K562 (cell line): Measurements from ENCODE around the gene TRMT1.

Source experiments
- ARID2 ChIP-seq: fragments of 450-650 bp; IDR thresholded peaks from 2 replicates; pipeline ENCODE4 v1.6.1; 2017; ENCODE audit warnings: antibody characterized with exemption, mild to moderate bottlenecking
- EZH2 ChIP-seq: IDR thresholded peaks from 2 replicates; pipeline ENCODE4 v1.6.1; 2012; ENCODE audit warnings: low read depth, mild to moderate bottlenecking, inconsistent platforms, low read length, borderline replicate concordance
- NFRKB ChIP-seq: fragments of 450-650 bp; IDR thresholded peaks from 2 replicates; pipeline ENCODE4 v1.6.1; 2016; ENCODE audit warnings: low read depth
- PREB ChIP-seq: sonication (generic); formaldehyde crosslinking; IDR thresholded peaks from 2 replicates; pipeline ENCODE4 v1.8.1; 2023; ENCODE audit warnings: mild to moderate bottlenecking, missing genetic modification reagents
- RBFOX2 ChIP-seq: fragments of 200-400 bp; formaldehyde crosslinking; IDR thresholded peaks from 2 replicates; pipeline ENCODE4 v1.6.1; 2017; ENCODE audit warnings: low read depth, mild to moderate bottlenecking, low read length, moderate library complexity
- SPI1 ChIP-seq: IDR thresholded peaks from 2 replicates; pipeline ENCODE4 v1.6.1; 2011; ENCODE audit warnings: low read depth, low read length, control low read depth, borderline replicate concordance
- YY1 ChIP-seq, 3 experiments: IDR thresholded peaks; 2 replicates each; pipeline ENCODE4 v1.6.1; 2011; ENCODE audit warnings: low read length in 2 of 3, mild to moderate bottlenecking in 2 of 3, moderate library complexity in 2 of 3, borderline replicate concordance in 1 of 3, control low read depth in 1 of 3, low read depth in 1 of 3; ENCODE audit not compliant: insufficient read depth in 3 of 3, insufficient replicate concordance in 2 of 3, control insufficient read depth in 1 of 3, insufficient read length in 1 of 3; ENCODE audit errors: extremely low read depth in 1 of 3
- ZFX ChIP-seq: sonication (generic); formaldehyde crosslinking; IDR thresholded peaks from 2 replicates; pipeline ENCODE4 v1.8.0; 2022; ENCODE audit warnings: mild to moderate bottlenecking, missing genetic modification reagents, moderate library complexity
- ZNF347 ChIP-seq: fragments of 450-650 bp; formaldehyde crosslinking; IDR thresholded peaks from 2 replicates; pipeline ENCODE4 v1.4.0; 2020; ENCODE audit warnings: low read depth, mild to moderate bottlenecking, moderate library complexity
- TF ChIP-seq, protein P1 (sequence below), 2 experiments: fragments of 450-650 bp in 1 of 2; sonication (generic) in 1 of 2; formaldehyde crosslinking in 1 of 2; IDR thresholded peaks in 1 of 2; conservative IDR thresholded peaks in 1 of 2; 2 replicates each; pipeline versions ENCODE4 v1.6.1 to v1.8.1; 2016 to 2023; ENCODE audit warnings: mild to moderate bottlenecking in 2 of 2, moderate library complexity in 2 of 2, inconsistent platforms in 1 of 2, missing genetic modification reagents in 1 of 2

DNA sequence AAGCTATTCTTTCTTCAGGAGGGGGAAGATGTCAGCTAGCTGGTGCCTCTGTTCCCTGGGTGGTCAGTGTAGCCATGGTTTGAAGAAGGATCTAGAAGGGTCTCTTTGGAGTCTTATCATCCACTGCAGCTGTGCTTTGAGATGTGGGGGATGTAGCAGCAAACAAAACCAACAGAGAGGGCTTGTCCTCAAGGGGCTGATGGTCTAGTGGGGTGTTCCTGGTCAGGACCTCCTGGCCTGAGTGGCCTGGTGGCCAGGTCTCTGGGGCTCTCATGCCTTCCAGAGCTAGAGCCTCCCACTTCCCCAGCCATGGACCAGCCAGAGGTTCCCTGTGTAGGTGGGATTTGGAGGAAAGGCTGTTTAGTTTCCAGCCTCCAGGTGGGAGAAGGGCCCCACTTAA lies 54.2 kb downstream of the TRMT1 start:
- no peak for TF ChIP-seq ZNF347 (CRISPR knock-in tag)
- no peak for TF ChIP-seq RBFOX2
- no peak for TF ChIP-seq SPI1
- TF ChIP-seq NFRKB: no peak
- no peak for TF ChIP-seq PREB (CRISPR knock-in tag)
- no peak for TF ChIP-seq YY1 (IDR thresholded peaks at IDR 0.05; ENCODE audit: borderline replicate concordance in 1 of 3, control insufficient read depth in 1 of 3, extremely low read depth in 1 of 3, insufficient read depth in 3 of 3, insufficient read length in 1 of 3, insufficient replicate concordance in 2 of 3, low read depth in 1 of 3, low read length in 2 of 3)
- TF ChIP-seq ZFX: no peak
- TF ChIP-seq, protein P1, sequence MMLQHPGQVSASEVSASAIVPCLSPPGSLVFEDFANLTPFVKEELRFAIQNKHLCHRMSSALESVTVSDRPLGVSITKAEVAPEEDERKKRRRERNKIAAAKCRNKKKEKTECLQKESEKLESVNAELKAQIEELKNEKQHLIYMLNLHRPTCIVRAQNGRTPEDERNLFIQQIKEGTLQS (IDR thresholded peaks at IDR 0.05): no peak
- TF ChIP-seq, protein P1 (CRISPR knock-in tag; conservative IDR thresholded peaks at IDR 0.05): no peak
- no peak for TF ChIP-seq ARID2
- TF ChIP-seq EZH2: no peak
